ENCODE results near the gene PSME1. TPM values are rescaled to one million over a fixed set of nuclear protein-coding genes. Genes with fewer than 3 reads are reported as not detected.

PSME1 gene
- total and polyA plus RNA-seq, 2 of the 13 experiments (the other 11 are each of a cell fraction or from before 2014, with no cell fraction given): 159 to 608 TPM

- TF ChIP-seq ZNF280D (CRISPR knock-in tag; IDR thresholded peaks at IDR 0.05): peak; percentile 79
- TF ChIP-seq CEBPB (IDR thresholded peaks at IDR 0.05; ENCODE audit: borderline replicate concordance, low read depth, low read length): peak; percentile 100
- TF ChIP-seq ZNF451 (CRISPR knock-in tag; IDR thresholded peaks at IDR 0.05): peak; percentile 99
- peak; percentile 85; the same call in 1 of the 2 replicates for TF ChIP-seq ZBTB33 (CRISPR knock-in tag; IDR thresholded peaks at IDR 0.05)
- TF ChIP-seq RBFOX2 (IDR thresholded peaks at IDR 0.05; ENCODE audit: low read depth, low read length): peak; percentile 88
- TF ChIP-seq MAFF (IDR thresholded peaks at IDR 0.05; ENCODE audit: low read depth, low read length): no peak; the same call in 1 of the 2 replicates
- TF ChIP-seq AKNA (CRISPR knock-in tag; IDR thresholded peaks at IDR 0.05; ENCODE audit: borderline replicate concordance): 0 out of 2 replicates have a peak, but pooled peaks have one; percentile 40
- TF ChIP-seq ZSCAN12 (CRISPR knock-in tag; IDR thresholded peaks at IDR 0.05): peak; percentile 72; the same call in 1 of the 2 replicates
- peak; percentile 95 for TF ChIP-seq ZFP36L2 (CRISPR knock-in tag; IDR thresholded peaks at IDR 0.05)
- TF ChIP-seq THRA (CRISPR knock-in tag; IDR thresholded peaks at IDR 0.05; ENCODE audit: borderline replicate concordance): peak; percentile 98
- peak; percentile 96 for TF ChIP-seq TRIM24 (CRISPR knock-in tag; IDR thresholded peaks at IDR 0.05)
- 0 out of 2 replicates have a peak, but pooled peaks have one; percentile 26 for TF ChIP-seq POLR2AphosphoS2 (IDR thresholded peaks at IDR 0.05; ENCODE audit: low read depth, low read length)
- peak; percentile 11; the same call in 1 of the 2 replicates for TF ChIP-seq RFX3 (CRISPR knock-in tag; IDR thresholded peaks at IDR 0.05)
- 0 out of 2 replicates have a peak, but pooled peaks have one; percentile 68 for TF ChIP-seq ZNF597 (CRISPR knock-in tag; IDR thresholded peaks at IDR 0.05)
- peak; percentile 65 for TF ChIP-seq ZNF629 (CRISPR knock-in tag; conservative IDR thresholded peaks at IDR 0.05)
- TF ChIP-seq JUNB (CRISPR knock-in tag; IDR thresholded peaks at IDR 0.05; ENCODE audit: borderline replicate concordance): no peak
These were observed 22.0 kb upstream of the PSME1 start (continued) for GRCh38 chr14:24113801-24114531.

Measured in HepG2 (cell line).